GM11168 (cell line): ENCODE results near the gene ITPKC.

Source experiments
- in situ Hi-C: fragments of 300-500 bp; cut with MboI; formaldehyde crosslinking; loops from one replicate; pipeline ENCODE4 v1.12.0; 2022; ENCODE audit warnings: low sequenced_read_pairs; ENCODE audit not compliant: unreplicated experiment

Gene ITPKC

GRCh38 chr19:40716482-40717324, at the start of gene ITPKC, which contains the start of gene COQ8B:
Gene ITPKC (plus strand): TSS chr19:40717112. CDS start chr19:40717136, 24 bp downstream.
Gene COQ8B (minus strand): TSS chr19:40716886. CDS start chr19:40714632, 2,254 bp downstream.
- in situ Hi-C loops = no loop called here

DNA sequence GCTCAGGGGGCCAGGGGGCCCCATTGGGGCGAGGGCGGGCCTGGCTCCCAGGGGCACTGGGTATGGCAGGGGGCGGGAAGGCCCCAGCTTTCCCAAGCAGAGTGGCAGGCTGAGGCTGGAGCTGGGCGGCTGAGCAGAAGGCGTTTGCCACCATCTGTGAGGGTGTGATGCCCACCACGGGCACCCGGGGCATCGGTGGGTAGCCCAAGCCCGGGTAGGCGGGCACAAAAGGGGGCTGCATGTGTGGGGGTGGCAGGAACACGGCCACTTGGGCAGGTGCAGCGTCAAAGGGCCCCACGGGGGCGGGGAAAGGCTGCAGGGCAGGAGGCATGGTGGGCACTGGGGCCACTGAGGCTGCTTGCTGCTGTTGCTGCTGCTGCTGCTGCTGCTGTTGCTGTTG, 49.3 kb upstream of the ITPKC start:
- in situ Hi-C loops = loop anchor here (25.0 kb wide), 1 partner anchor 470 kb away; no protein-coding TSS in a partner anchor

DNA sequence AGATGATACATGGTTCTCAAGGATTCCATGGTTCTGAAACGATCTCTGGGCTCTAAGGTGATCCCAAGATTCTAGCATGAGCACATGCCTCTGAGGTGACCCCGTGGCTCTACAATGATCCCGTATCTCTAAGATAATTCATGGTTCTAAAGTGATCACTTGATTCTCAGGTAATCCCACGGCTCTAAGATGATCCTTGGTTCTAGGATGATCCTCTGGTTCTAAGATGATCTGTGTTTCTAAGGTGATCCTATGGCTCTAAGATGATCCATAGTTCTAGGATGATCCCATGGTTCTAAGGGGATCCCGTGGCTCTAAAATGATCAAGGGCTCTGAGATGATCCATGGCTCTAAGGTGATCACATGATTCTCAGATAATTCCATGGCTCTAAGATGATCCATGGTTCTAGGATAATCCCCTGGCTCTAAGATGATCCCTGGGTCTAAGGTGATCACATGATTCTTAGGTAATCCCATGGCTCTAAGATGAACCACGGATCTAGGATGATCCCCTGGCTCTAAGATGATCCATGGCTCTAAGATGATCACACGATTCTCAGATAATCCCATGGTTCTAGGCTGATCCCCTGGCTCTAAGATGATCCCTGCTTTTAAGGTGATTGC, 47.8 kb upstream of the ITPKC start:
- in situ Hi-C loops = loop anchor here (25.0 kb wide), 1 partner anchor 468 kb away; no protein-coding TSS in a partner anchor

DNA sequence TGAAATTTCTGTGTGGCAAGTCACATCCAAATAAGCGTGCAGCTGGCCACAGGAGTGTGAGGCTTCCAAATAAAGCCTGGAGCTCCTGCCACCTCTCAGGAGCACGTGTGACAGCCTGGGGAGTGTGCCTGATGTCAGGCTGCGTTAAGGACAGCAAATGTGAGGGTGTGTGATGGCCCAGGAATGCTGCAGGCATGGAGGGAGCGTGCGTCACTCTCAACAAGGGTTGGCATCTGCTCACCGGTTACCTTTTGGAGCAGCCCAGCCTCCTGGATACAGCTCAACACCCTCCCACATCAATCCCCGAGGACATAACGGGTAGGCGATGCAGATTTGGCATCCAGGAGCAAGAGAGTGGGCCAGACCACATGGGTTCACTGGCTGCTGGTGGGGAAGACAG, 45.5 kb upstream of the ITPKC start:
- in situ Hi-C loops = loop anchor here (25.0 kb wide), 1 partner anchor 466 kb away; no protein-coding TSS in a partner anchor

- in situ Hi-C loops = loop anchor here (25.0 kb wide), 1 partner anchor 465 kb away; no protein-coding TSS in a partner anchor
These were observed 44.9 kb upstream of the ITPKC start for GRCh38 chr19:40672038-40672437.

DNA sequence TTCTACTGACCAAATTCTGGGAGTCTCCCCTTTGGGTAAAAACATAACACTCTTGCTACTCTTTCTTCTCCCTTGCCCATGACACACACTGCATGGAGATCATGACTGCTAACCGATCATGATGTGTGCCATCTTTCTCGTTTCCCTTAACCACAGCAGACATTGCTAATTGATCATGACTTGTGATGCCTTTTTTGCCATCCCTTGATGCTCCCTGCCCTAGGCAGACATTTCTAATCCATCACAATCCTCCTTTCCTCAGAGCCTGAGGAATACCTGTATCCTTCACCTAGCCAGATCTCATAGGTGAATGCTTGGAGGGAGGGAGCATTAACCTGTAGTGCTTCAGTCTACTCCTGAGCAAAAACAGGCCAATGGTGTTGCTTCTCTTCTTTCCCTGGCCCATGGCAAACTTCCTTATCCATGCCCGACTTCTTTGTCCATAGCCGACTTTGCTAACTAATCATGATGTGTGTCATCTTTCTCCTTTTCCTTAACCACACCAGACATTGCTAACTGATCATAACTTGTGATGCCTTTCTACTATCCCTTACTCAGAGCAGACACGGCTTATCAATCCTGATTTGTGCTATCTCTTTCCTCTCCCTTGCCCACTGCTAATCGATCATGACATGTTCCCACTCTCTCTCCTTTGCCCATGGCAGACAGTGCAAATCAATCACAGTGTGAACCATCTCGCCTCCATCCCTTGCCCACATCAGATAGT, 44.2 kb upstream of the ITPKC start:
- in situ Hi-C loops = loop anchor here (25.0 kb wide), 1 partner anchor 465 kb away; no protein-coding TSS in a partner anchor

GRCh38 chr19:40673397-40673796, 43.5 kb upstream of the ITPKC start:
- in situ Hi-C loops = loop anchor here (25.0 kb wide), 1 partner anchor 464 kb away; no protein-coding TSS in a partner anchor

DNA sequence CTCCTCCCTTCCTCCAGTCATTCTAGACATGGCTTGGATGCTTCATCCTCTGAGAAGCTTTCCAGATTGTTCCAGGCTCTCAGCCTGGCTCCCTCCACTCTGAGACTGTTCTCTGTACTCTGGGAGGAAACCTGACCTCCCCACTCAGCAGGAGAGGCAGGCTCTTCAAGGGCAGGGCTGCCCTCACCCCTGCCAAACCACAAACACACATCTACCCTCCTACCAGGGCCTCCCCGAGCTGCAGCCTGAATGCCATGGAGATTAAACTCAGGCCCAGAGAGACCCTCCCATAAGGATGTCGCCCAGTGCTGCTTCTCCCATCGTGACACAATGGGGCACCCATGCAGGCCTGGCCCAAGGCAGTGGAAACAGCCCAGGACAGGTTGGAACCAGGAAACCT, 42.6 kb upstream of the ITPKC start:
- in situ Hi-C loops = loop anchor here (25.0 kb wide), 1 partner anchor 463 kb away; no protein-coding TSS in a partner anchor

DNA sequence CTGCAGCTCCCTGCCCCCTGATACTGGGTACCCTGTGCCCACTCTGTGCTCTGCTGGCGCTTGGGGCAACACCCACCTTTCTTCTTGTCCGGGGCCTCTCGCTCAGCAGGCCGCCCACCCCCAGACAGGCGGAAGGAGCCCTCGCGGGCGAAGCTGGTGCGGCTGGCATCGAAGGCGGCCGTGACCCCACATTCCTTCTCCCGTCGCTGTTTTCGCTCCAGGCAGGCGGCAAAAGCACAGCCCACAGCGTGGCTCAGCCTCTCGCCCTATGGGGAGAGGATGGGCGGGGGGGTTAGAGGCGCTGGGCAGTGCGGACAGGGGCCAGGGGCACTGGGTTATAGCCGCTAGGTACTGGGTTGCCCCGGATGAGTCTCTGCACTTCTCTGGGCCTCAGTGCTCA, 39.8 kb upstream of the ITPKC start:
- in situ Hi-C loops = no loop called here

- in situ Hi-C loops = no loop called here
These were observed 35.9 kb upstream of the ITPKC start for GRCh38 chr19:40681039-40681438.

DNA sequence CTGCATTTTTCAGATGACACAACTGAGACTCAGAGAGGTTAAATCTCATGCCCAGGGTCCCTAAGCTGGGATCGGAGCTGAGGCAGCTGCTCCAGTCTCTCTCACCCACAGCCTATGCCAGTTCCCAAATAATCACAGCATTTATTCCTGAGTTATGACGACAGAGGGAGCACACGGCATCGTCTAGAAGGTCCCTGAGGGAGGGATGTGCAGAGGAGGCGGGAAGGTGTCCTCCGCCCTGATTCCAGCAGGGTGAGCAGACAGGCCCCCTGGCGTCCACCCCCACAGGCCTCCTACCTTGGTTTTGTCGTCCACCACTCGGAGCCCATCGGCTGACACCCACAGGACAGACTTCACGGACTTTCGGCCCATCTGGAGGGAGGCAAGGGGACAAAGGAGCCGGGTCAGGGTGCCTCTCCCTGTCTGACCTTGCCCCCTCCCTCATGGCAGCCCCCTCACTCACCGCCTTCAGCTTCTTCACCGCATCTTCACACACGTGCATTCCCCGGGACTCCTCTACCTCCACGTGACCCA, 34.4 kb upstream of the ITPKC start:
- in situ Hi-C loops = no loop called here

DNA sequence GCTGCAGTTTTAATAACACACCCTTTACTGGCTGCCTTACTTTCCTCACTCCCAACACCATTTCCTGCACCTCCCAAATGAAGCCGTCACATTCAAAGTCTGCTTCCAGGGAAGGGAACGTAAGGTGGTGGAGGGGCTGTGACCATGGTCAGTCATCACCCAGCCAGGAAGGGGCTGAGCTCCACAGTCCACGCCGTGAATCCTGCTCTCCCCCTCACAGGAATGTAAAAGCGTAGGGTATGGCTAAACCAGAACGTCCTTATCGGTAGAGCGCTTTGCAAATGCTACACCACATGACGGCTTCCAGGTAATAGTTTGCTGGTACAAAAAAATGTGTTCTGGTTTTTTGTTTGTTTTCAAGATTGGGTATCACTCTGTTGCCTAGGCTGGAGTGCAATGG, 33.5 kb upstream of the ITPKC start:
- in situ Hi-C loops = no loop called here

DNA sequence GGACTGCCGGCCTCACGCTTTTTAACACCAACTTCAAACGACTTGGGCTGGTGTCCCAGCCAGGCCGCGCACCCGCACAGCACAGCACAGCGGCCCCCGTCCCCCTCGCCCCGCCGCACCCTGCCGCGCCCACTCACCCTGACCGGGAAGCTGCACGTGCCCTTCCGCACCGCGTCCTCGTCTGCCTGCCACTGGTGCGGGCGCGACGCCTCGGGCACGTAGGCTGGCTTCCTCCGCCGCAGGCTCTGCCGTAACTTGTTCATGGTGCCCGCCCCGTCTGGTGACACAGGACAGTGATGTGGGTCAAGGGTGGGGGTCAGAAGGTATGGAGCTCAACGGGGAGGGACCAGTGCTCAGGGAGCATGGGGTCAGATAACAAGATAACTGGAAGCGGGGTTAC, 32.6 kb upstream of the ITPKC start:
- in situ Hi-C loops = no loop called here

DNA sequence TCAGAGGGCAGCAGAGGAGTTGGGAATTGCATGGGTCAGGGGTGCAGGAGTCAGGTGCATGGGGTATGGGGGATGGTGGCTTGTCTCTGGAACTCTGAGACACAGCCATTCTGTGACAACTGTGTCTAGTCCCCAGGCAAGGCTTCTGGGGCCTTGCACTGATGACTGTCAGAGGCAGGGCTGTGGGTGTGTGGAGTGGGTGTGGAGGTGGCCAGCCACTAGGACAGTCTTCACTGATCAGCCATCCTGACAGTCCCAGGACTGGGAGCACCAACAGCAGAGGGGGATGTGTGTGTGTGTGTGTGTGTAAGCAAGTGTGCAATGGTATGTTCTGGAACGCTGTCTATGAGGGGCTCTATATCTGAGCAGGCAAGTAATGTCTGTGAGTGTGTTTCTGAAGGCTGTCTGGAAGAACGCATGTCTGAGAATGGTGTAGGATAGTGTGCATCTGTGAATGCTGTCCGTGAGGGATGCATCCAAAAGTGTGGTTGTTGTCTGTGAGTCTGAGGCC, 31.8 kb upstream of the ITPKC start:
- in situ Hi-C loops = no loop called here

GRCh38 chr19:40685563-40685962, 31.3 kb upstream of the ITPKC start:
- in situ Hi-C loops = no loop called here

- in situ Hi-C loops = no loop called here
These were observed 29.9 kb upstream of the ITPKC start for GRCh38 chr19:40686882-40687524.

- in situ Hi-C loops = no loop called here
These were observed 29.3 kb upstream of the ITPKC start for GRCh38 chr19:40687525-40688016.

DNA sequence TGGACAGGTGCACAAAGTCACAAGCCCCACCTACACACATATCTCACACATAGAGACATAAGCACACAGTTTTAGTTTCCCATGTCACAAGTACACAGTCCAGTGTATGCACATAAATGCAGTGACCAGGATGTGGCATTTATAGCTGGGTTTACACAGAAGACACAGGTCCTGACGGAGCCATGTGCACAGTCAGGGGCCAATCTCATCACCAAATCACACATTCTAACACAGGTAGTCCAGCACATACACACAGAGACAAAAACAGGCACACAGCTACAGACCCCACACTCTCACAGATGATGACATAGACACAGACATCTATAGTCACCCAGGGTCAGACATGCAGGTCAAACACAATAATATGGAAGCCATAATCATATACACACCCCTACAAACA, 28.6 kb upstream of the ITPKC start:
- in situ Hi-C loops = no loop called here

- in situ Hi-C loops = no loop called here
These were observed 27.9 kb upstream of the ITPKC start for GRCh38 chr19:40688987-40689338.
